Retinal pigment epithelial cell (primary cell): ENCODE data around the gene FBXO8.
A peak's percentile ranks its signal among the peaks of the same experiment; 100 is the strongest.

ENCODE experiments used
- DNase-seq: peaks from one replicate; pipeline ENCODE4 v3.0.0-alpha.2; 2010; ENCODE audit warnings: low read depth
- H3K4me3 ChIP-seq: 2 replicates; pipeline ENCODE4 v1.5.1; 2011; ENCODE audit warnings: mild to moderate bottlenecking, low read length, control low read depth, moderate library complexity
- TF ChIP-seq, protein P1 (sequence below): conservative IDR thresholded peaks from 2 replicates; pipeline ENCODE4 v1.5.1; 2011; ENCODE audit warnings: low read depth, low read length, control low read depth, inconsistent platforms

The FBXO8 gene

DNA sequence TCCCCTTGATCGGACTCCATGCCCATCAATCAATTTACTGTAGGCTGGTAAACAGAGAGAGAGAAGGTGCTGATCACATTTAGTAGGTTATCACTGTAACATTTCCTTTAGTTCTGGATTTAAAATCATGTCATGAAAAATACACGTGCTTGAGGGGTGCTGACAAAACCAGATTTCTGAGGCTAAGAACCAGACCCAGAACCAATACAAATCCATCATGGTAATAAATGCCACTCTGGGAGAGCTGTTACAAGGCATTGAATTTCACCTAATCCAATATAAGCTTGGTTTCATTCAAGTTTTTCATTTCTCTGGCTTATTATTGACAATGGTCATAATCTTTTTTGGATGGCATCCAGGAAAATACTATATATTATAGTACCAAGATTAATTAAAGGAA, 54.5 kb downstream of the FBXO8 start:
- TF ChIP-seq, protein P1, sequence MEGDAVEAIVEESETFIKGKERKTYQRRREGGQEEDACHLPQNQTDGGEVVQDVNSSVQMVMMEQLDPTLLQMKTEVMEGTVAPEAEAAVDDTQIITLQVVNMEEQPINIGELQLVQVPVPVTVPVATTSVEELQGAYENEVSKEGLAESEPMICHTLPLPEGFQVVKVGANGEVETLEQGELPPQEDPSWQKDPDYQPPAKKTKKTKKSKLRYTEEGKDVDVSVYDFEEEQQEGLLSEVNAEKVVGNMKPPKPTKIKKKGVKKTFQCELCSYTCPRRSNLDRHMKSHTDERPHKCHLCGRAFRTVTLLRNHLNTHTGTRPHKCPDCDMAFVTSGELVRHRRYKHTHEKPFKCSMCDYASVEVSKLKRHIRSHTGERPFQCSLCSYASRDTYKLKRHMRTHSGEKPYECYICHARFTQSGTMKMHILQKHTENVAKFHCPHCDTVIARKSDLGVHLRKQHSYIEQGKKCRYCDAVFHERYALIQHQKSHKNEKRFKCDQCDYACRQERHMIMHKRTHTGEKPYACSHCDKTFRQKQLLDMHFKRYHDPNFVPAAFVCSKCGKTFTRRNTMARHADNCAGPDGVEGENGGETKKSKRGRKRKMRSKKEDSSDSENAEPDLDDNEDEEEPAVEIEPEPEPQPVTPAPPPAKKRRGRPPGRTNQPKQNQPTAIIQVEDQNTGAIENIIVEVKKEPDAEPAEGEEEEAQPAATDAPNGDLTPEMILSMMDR = no peak
- DNase-seq = no peak

DNA sequence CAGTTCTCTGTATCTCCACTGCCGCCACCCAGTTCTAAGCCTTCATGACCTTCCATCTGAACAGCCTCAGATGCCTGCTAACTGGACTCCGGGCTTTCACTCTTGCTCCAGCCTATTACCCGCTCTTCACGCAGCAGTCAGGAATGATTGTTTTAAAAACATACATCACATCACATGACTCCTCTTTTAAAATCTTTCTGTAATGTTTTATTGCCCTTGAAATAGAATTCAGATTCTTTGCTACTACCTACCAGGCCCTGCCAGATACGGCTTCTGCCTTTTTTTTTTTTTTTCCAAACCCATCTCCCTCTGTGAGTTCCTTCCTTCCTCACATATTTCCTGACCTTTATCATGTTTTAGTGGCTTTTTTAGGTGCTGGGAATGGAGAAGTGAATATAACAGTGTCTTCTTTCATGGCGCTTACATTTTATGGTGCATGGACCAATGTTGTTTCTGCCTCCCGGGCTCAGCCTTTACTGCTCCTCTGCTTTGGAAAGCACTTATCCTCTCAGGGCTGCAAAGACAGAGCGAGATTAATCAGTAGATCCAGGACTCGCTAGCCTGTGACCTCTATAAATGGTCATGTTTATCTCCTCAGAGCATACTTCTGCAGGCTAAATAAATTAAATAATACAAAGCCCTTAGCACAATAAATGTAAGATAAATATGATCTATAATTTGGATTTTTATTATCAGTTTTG, 58.0 kb downstream of the FBXO8 start:
- TF ChIP-seq, protein P1 = no peak
- no peak overlapping the region for H3K4me3 ChIP-seq
- no peak for DNase-seq

More for the DNA sequence above, 54.5 kb downstream of the FBXO8 start:
- no peak overlapping the region for H3K4me3 ChIP-seq

DNA sequence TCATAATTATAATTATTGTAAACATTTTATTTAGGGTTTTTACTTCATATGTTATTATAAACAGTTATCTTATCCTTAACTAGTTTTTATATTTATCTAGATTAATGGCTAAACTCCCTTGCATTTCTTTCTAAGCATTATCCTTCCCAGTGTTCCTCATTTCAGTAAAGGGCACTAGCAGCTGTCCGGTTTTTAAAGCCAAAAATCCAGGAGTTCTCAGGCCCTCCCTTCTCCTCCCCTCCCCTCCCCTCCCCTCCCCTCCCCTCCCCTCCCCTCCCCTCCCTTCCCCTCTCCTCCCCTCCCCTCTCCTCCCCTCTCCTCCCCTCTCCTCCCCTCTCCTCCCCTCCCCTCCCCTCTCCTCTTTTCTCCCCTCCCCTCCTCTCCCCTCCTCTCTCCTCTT, 58.9 kb downstream of the FBXO8 start:
- H3K4me3 ChIP-seq = no peak overlapping the region
- no peak for DNase-seq
- TF ChIP-seq, protein P1 = no peak

DNA sequence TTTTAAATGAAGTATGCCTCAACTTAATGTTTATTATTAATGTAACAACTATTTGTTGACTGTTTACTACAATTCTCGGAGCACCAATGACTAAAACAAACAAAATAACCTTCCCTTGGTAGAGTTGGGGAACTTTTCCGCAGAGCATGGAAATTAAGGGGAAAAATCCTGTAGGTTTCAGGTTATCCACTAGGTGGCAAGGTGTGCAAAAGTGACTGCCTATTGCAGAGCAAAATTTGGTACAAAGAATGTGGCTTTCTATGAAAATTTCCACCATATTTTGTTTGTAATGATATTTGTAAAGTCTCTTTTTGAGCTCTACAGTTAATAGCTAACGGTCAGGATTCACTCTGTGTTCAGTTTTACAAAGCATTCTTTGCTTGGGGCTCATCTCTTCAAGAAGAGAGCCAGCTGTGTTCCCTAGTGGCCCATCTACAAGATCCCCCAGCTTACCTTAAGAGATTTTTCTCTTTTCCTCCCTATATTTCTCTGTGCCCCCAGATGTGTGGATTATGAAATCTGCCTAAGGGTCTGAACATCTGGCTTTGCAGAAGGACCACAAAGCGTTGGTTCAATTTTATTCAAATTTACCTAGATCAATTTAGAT, 61.1 kb downstream of the FBXO8 start:
- TF ChIP-seq, protein P1 = peak; percentile 80
- H3K4me3 ChIP-seq = no peak overlapping the region
- no peak for DNase-seq

DNA sequence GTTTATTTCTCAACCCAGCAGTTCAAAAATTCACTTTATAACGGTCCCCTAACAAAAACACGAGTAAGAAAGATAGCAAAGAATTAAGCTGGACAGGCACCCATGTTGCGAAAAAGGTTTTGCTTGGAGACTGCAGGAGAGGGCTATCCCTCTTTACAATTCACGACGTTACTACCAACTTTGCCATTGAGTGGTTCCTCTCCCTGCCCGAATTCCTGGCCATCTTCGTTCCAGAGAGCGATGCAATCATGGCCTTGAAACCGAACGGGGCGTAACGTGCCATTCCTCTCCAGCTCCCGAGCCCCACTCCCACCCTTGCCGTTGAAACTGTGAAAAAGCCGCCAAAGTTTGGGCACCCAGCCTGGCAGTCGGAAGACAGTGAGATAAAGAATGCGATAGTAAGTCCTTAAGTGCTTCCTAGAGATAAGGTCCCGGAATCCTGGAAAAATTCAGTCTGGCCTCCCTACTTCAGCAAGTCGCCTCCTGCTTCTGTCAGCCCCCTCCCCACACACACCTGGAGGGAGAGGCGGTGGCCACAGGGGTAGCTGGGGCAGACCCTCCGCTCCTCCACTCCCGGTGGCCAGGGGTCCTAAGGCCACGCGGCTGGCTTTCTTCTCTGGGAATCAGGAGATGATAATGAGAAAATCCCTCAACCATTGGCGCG, 65.2 kb downstream of the FBXO8 start:
- DNase-seq = no peak
- TF ChIP-seq, protein P1 = no peak
- peak overlapping the region; percentile 39 for H3K4me3 ChIP-seq

DNA sequence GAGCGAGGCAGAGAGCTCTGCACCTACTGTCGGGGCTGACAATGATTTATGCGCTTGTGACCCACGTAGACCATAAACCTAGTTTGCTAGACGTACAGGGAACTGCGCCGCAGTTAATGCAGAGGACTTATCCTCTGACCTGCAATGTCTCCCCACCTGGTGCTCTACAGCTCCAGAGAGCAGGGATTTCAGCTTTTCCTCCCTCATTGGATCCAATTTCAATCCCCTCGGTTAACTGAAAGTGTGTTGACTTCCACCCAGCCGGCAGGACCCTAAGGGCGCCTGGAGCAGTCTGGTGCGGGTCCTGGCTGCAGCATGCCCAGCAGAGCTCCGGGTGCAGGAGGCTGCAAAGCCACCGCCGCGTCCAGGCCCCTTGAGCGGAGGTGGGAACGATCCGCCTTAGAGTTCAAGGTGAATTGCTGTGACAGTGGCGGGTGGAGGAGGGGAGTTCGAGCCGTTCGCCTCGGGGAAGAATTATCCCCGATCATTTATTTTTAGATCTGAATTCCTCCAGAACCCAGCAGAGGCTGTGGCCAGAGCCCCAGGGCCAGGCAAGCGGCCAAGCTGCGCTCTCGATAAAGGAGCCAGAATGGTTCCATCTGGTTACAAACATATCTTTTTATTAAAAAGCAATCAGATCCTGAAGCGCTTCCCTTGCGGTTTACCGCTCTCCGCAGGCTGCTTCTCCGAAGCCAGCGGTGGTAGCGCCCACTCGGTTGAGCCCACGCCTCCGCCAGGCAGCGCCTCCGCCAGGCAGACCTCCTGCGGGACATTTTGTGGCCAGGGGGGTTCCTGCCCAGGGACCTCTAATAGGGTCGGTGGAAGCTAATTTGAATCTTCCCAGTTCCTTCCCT, 66.0 kb downstream of the FBXO8 start:
- peak overlapping the region; percentile 39 for H3K4me3 ChIP-seq
- TF ChIP-seq, protein P1 = no peak
- DNase-seq = no peak
